GM12878 (cell line): ENCODE measurements around the gene MUC5B. TPM values are rescaled to one million over a fixed set of nuclear protein-coding genes. Genes with fewer than 3 reads are reported as not detected.
"Not testable (repeated sequence)": the region's sequence is repeated elsewhere in the genome, so short reads cannot be mapped to it uniquely, and the experiment has no call there.

Experiments
- ATAC-seq: fragments of 200-7000 bp; cut with Tn5 transposase; 3 replicates; pipeline ENCODE4 v1.9.1; 2020; ENCODE audit warnings: mild to moderate bottlenecking, moderate library complexity
- BruUV-seq: library from RNA; stranded (reverse); fragments of 400-500 nt; replicated peaks from 2 replicates; lab custom pipeline; 2021; lab: Mats Ljungman, UMichigan
- CTCF ChIA-PET: fragments of 300-600 bp; sonication (Branson Sonifier 250); formaldehyde crosslinking; extraction: SDS; loops from one replicate; lab custom pipeline; 2021; ENCODE audit warnings: inconsistent platforms; lab: Yijun Ruan, JAX
- POLR2A ChIA-PET: fragments of 350-600 bp; formaldehyde crosslinking; extraction: SDS; loops from one replicate; lab custom pipeline; 2021; ENCODE audit warnings: inconsistent platforms; lab: Charles Lee
- RAD21 ChIA-PET: fragments of 300-600 bp; sonication (Branson Sonifier 250); formaldehyde crosslinking; loops from one replicate; lab custom pipeline; 2023; ENCODE audit warnings: antibody characterized with exemption; ENCODE audit not compliant: unreplicated experiment; lab: Charles Lee
- SMC1A ChIA-PET: fragments of 300-600 bp; sonication (Branson Sonifier 250); formaldehyde crosslinking; loops from one replicate; lab custom pipeline; 2023; ENCODE audit not compliant: unreplicated experiment, uncharacterized antibody; lab: Charles Lee
- DNase-seq: peaks from one replicate; pipeline ENCODE4 v3.0.0-alpha.2; 2011; ENCODE audit warnings: low read depth, low spot score
- FAIRE-seq: peaks from 3 replicates; lab custom pipeline; 2011; peaks lifted over from hg19 to GRCh38; lab: Jason Lieb, UNC
- H2AFZ ChIP-seq: 2 replicates; pipeline ENCODE4 v1.6.0; 2011; ENCODE audit warnings: low read depth, low read length, control low read depth; ENCODE audit not compliant: control insufficient read depth
- H3K27ac ChIP-seq: 2 replicates; pipeline ENCODE4 v1.5.1; 2011; ENCODE audit warnings: control low read depth; ENCODE audit not compliant: control insufficient read depth, insufficient read depth
- H3K27me3 ChIP-seq, 2 experiments: replicated peaks in 1 of 2; 2 replicates each; pipeline versions ENCODE4 v1.6.0 to v1.6.1; 2011; ENCODE audit warnings: low read length in 1 of 2; ENCODE audit not compliant: control insufficient read depth in 2 of 2, insufficient read depth in 2 of 2
- H3K36me3 ChIP-seq, 2 experiments: 2 replicates each; pipeline ENCODE4 v1.5.1; 2011; ENCODE audit warnings: low read length in 1 of 2; ENCODE audit not compliant: control insufficient read depth in 2 of 2, insufficient read depth in 2 of 2
- H3K4me1 ChIP-seq: 2 replicates; pipeline ENCODE4 v1.6.1; 2011; ENCODE audit warnings: mild to moderate bottlenecking, low read length, moderate library complexity, mixed read lengths; ENCODE audit not compliant: control insufficient read depth, insufficient read depth
- H3K4me2 ChIP-seq: 2 replicates; pipeline ENCODE4 v1.6.0; 2011; ENCODE audit warnings: control low read depth; ENCODE audit not compliant: control insufficient read depth, insufficient read depth
- H3K4me3 ChIP-seq: fragments of 200-600 bp; sonication (generic); 2 replicates; pipeline ENCODE4 v1.5.1; 2016
- H3K79me2 ChIP-seq: 2 replicates; pipeline ENCODE4 v1.6.0; 2011; ENCODE audit warnings: low read length; ENCODE audit not compliant: control insufficient read depth, insufficient read depth
- H3K9ac ChIP-seq: 2 replicates; pipeline ENCODE4 v1.8.0; 2011; ENCODE audit warnings: low read length, control low read depth, mixed read lengths; ENCODE audit not compliant: control insufficient read depth, insufficient read depth
- H3K9me3 ChIP-seq: replicated peaks from 3 replicates; pipeline ENCODE4 v1.5.1; 2011; ENCODE audit warnings: mild to moderate bottlenecking, low read length; ENCODE audit not compliant: control insufficient read depth, insufficient read depth
- H4K20me1 ChIP-seq: 2 replicates; pipeline ENCODE4 v1.6.0; 2011; ENCODE audit not compliant: control insufficient read depth, insufficient read depth
- WGBS: methylation state at CpG from one replicate; pipeline ENCODE4 v1.1.6; 2016; ENCODE audit warnings: low lambda C conversion rate; ENCODE audit not compliant: insufficient replicate concordance, insufficient coverage; ENCODE audit errors: missing lambda C conversion rate; 5-methylcytosine and 5-hydroxymethylcytosine counted together
- in situ Hi-C: fragments of 300-500 bp; cut with MboI; formaldehyde crosslinking; loops from 9 replicates; pipeline ENCODE4 v1.14.3; 2018; ENCODE audit warnings: mixed read lengths
- intact Hi-C: fragments of 100-400 bp; cut with micrococcal nuclease; formaldehyde crosslinking; loops from one replicate; pipeline ENCODE4 v1.14.2; 2022; ENCODE audit not compliant: unreplicated experiment
- polyA plus RNA-seq, 11 experiments: library from polyadenylated mRNA; depleted of rRNA in 4 of 11; unstranded in 6 of 11; stranded (reverse) in 5 of 11; fragments of >200 nt; fragmentation: Nextera tagmentation in 4 of 11; fragmentation: Illumina TruSeq in 1 of 11; extraction: Ambion mirVana in 4 of 11; extraction: Trizol in 1 of 11; gene quantifications; 1 replicate in 1 of 11; 2 replicates in 10 of 11; pipeline versions ENCODE4 v1.2.1 to v1.2.3, GENCODE V29; 2011 to 2016; ENCODE audit warnings: inconsistent platforms in 2 of 11, missing spikeins in 2 of 11, low read depth in 1 of 11
- total RNA-seq, 4 experiments: library from RNA; depleted of rRNA in 3 of 4; stranded (reverse); fragments of >200 nt in 3 of 4; fragmentation: Illumina TruSeq in 1 of 4; extraction: Trizol in 1 of 4; gene quantifications; 2 replicates each; pipeline versions ENCODE4 v1.2.1 to v1.2.3, GENCODE V29; 2013 to 2021
- TF ChIP-seq, protein P1 (sequence below): fragments of 450-650 bp; IDR thresholded peaks from 2 replicates; pipeline ENCODE4 v1.6.1; 2018; ENCODE audit warnings: borderline replicate concordance, mild to moderate bottlenecking; ENCODE audit not compliant: partially characterized antibody

MUC5B gene
- total and polyA plus RNA-seq, 10 of the 15 experiments (the other 5 are each of a cell fraction or from before 2014, with no cell fraction given), result 1.5 TPM; not detected in 9

DNA sequence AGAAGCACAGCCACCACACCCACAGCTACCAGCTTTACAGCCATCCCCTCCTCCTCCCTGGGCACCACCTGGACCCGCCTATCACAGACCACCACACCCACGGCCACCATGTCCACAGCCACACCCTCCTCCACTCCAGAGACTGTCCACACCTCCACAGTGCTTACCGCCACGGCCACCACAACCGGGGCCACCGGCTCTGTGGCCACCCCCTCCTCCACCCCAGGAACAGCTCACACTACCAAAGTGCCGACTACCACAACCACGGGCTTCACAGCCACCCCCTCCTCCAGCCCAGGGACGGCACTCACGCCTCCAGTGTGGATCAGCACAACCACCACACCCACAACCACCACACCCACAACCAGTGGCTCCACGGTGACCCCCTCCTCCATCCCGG is 27.5 kb downstream of the MUC5B start:
- H2AFZ ChIP-seq, H3K9ac ChIP-seq, BruUV-seq, H3K79me2 ChIP-seq, FAIRE-seq, H3K27ac ChIP-seq, RAD21 ChIA-PET, H3K4me1 ChIP-seq, H3K4me3 ChIP-seq, intact Hi-C loops, H3K27me3 ChIP-seq, SMC1A ChIA-PET, in situ Hi-C loops, H4K20me1 ChIP-seq, POLR2A ChIA-PET, H3K9me3 ChIP-seq, H3K4me2 ChIP-seq, ATAC-seq, CTCF ChIA-PET, H3K36me3 ChIP-seq, DNase-seq: not testable (repeated sequence)
- 68% methylated on average over 4 of the region's 12 CpGs for WGBS

DNA sequence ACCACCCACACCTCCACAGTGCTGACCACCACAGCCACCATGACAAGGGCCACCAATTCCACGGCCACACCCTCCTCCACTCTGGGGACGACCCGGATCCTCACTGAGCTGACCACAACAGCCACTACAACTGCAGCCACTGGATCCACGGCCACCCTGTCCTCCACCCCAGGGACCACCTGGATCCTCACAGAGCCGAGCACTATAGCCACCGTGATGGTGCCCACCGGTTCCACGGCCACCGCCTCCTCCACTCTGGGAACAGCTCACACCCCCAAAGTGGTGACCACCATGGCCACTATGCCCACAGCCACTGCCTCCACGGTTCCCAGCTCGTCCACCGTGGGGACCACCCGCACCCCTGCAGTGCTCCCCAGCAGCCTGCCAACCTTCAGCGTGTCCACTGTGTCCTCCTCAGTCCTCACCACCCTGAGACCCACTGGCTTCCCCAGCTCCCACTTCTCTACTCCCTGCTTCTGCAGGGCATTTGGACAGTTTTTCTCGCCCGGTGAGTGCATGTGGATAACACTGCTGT is 28.4 kb downstream of the MUC5B start:
- Histone ChIP-seq H3K4me1 (no peaks in the 10 kb centered on the region), H3K4me2 (no peak overlapping the region), H3K79me2 (no peaks in the 10 kb centered on the region), H2AFZ (no peak overlapping the region), H3K27me3 (no peaks in the 10 kb centered on the region), H3K9me3 (peaks cover 1% of the 10 kb centered on the region; the same call in 2 of the 3 replicates), H3K36me3 (no peaks in the 10 kb centered on the region), H4K20me1 (no peaks in the 10 kb centered on the region), H3K27ac (no peak overlapping the region), H3K9ac (no peak overlapping the region), H3K4me3 (no peak overlapping the region)
- in situ Hi-C loops (no loop called here), intact Hi-C loops (no loop called here)
- DNase-seq (no peak), FAIRE-seq (no peak), ATAC-seq (no peak)
- TF ChIP-seq, protein P1, sequence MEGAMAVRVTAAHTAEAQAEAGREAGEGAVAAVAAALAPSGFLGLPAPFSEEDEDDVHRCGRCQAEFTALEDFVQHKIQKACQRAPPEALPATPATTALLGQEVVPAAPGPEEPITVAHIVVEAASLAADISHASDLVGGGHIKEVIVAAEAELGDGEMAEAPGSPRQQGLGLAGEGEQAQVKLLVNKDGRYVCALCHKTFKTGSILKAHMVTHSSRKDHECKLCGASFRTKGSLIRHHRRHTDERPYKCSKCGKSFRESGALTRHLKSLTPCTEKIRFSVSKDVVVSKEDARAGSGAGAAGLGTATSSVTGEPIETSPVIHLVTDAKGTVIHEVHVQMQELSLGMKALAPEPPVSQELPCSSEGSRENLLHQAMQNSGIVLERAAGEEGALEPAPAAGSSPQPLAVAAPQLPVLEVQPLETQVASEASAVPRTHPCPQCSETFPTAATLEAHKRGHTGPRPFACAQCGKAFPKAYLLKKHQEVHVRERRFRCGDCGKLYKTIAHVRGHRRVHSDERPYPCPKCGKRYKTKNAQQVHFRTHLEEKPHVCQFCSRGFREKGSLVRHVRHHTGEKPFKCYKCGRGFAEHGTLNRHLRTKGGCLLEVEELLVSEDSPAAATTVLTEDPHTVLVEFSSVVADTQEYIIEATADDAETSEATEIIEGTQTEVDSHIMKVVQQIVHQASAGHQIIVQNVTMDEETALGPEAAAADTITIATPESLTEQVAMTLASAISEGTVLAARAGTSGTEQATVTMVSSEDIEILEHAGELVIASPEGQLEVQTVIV, result no peak
- RAD21 ChIA-PET, result no interaction called here
- BruUV-seq, result no TSS peak
- POLR2A ChIA-PET, result no interaction called here
- CTCF ChIA-PET, result no interaction called here
- WGBS, result 58% methylated on average over 13 of the region's 16 CpGs
- SMC1A ChIA-PET, result no interaction called here
